PC-9 (cell line): ENCODE measurements around the gene STYXL1. TPM values are rescaled to one million over a fixed set of nuclear protein-coding genes. Genes with fewer than 3 reads are reported as not detected.

Experiments
- BruUV-seq: library from RNA; stranded (reverse); fragments of 400-500 nt; replicated peaks from 2 replicates; lab custom pipeline; 2021; lab: Mats Ljungman, UMichigan
- CTCF ChIA-PET: fragments of 300-600 bp; sonication (Branson Sonifier 250); formaldehyde crosslinking; loops from one replicate; lab custom pipeline; 2022; ENCODE audit warnings: antibody characterized with exemption; lab: Charles Lee
- POLR2A ChIA-PET: fragments of 300-600 bp; sonication (Branson Sonifier 250); formaldehyde crosslinking; loops from one replicate; lab custom pipeline; 2022; ENCODE audit warnings: antibody characterized with exemption; ENCODE audit not compliant: unreplicated experiment; lab: Charles Lee
- DNase-seq, 2 experiments: peaks; one replicate each; pipeline versions ENCODE4 v3.0.0 to v3.0.0-alpha.2; 2015 to 2022; ENCODE audit warnings: mixed read lengths in 1 of 2
- H2AFZ ChIP-seq: fragments of 200-600 bp; sonication (generic); 2 replicates; pipeline ENCODE4 v1.8.1; 2017; ENCODE audit warnings: antibody characterized with exemption
- H3F3A ChIP-seq: fragments of 200-600 bp; sonication (generic); 2 replicates; pipeline ENCODE4 v1.8.1; 2017; ENCODE audit warnings: antibody characterized with exemption, mild to moderate bottlenecking, low read depth; ENCODE audit not compliant: insufficient read depth
- H3K27ac ChIP-seq: fragments of 200-600 bp; sonication (generic); 2 replicates; pipeline ENCODE4 v1.6.1; 2016; ENCODE audit warnings: mixed run types
- H3K27me3 ChIP-seq: fragments of 200-600 bp; sonication (generic); 2 replicates; pipeline ENCODE4 v1.6.1; 2016; ENCODE audit warnings: low read depth, mixed run types; ENCODE audit not compliant: insufficient read depth
- H3K36me3 ChIP-seq: fragments of 200-600 bp; sonication (generic); 2 replicates; pipeline ENCODE4 v1.6.1; 2016; ENCODE audit warnings: low read depth, mixed run types
- H3K4me1 ChIP-seq: fragments of 200-600 bp; sonication (generic); replicated peaks from 2 replicates; pipeline ENCODE4 v1.6.1; 2016; ENCODE audit warnings: mixed run types; ENCODE audit not compliant: insufficient read depth
- H3K4me2 ChIP-seq: fragments of 200-600 bp; sonication (generic); 2 replicates; pipeline ENCODE4 v1.6.1; 2017; ENCODE audit warnings: mixed run types
- H3K4me3 ChIP-seq: fragments of 200-600 bp; sonication (generic); 2 replicates; pipeline ENCODE4 v1.6.1; 2016; ENCODE audit warnings: mixed run types
- H3K79me2 ChIP-seq: fragments of 200-600 bp; sonication (generic); 2 replicates; pipeline ENCODE4 v1.6.1; 2017; ENCODE audit warnings: low read depth, mixed run types
- H3K9me2 ChIP-seq: fragments of 200-600 bp; sonication (generic); 2 replicates; pipeline ENCODE4 v1.8.1; 2017; ENCODE audit warnings: mild to moderate bottlenecking; ENCODE audit not compliant: insufficient read depth
- H3K9me3 ChIP-seq: fragments of 200-600 bp; sonication (generic); 2 replicates; pipeline ENCODE4 v1.8.1; 2016; ENCODE audit warnings: low read depth; ENCODE audit not compliant: insufficient read depth
- H4K20me1 ChIP-seq: fragments of 200-600 bp; sonication (generic); 2 replicates; pipeline ENCODE4 v1.8.1; 2017; ENCODE audit not compliant: insufficient read depth
- EZH2 ChIP-seq: fragments of 200-600 bp; sonication (generic); IDR thresholded peaks from 2 replicates; pipeline ENCODE4 v1.8.0; 2017; ENCODE audit warnings: antibody characterized with exemption, low read depth
- intact Hi-C: fragments of 100-400 bp; cut with micrococcal nuclease; formaldehyde crosslinking; loops from one replicate; pipeline ENCODE4 v1.10.0; 2022; ENCODE audit not compliant: unreplicated experiment
- total RNA-seq: library from RNA; stranded (reverse); gene quantifications from 2 replicates; pipeline ENCODE4 v1.2.3, GENCODE V29; 2021
- TF ChIP-seq, protein P1 (sequence below): fragments of 200-600 bp; sonication (generic); conservative IDR thresholded peaks from 2 replicates; pipeline ENCODE4 v1.6.1; 2017; ENCODE audit warnings: mixed run types, antibody characterized with exemption, mild to moderate bottlenecking, moderate library complexity

The STYXL1 gene
- total RNA-seq, 1 experiment from 2014 or later: 77.7 TPM

DNA sequence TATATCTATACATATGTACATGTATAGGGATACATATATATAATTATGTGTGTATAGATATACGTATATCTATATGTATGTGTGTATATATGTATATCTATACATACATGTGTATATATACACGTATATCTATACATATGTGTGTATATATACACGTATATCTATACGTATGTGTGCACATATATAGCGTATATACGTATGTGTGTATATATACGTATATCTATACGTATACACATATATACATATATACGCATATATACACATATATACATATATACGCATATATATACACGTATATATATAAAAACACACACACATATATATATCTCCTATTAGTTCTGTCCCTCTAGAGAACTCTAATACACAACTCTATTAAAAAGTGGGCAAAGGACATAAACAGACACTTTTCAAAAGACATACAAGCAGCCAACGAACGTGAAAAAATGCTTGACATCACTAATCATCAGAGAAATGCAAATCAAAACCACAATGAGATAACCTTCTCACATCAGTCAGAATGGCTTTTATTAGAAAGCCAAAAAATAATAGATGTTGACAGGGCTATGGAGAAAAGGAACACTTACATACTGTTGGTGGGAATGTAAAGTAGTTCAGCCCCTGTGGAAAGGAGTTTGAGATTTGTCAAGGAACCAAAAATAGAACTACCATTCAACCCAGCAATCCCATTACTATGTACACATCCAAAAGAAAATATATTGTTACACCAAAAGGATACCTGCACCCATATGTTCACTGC, 31.4 kb downstream of the STYXL1 start:
- H4K20me1 ChIP-seq: no peaks in the 10 kb centered on the region
- CTCF ChIA-PET: no interaction called here
- POLR2A ChIA-PET: no interaction called here

DNA sequence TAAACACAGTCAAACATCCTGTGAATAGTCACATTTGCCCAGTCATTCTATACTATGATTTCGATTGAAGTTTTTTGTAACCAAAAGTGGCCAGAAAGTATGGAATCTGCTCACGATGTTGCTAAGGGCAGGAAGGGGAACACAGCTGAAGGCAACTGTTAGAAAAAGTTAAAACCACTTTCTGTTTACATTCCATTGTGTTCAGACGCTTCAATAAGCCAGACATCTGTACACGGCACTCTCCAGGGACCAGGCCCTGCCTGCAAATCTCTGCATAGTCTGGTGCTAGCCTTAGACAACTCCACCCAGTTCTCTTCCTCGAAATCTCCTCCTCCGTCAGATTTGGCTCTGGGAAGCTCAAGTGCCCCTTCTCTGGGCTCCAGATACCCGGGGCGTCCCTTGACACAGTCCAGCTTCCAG, 36.3 kb downstream of the STYXL1 start:
- no peak overlapping the region for H3K4me2 ChIP-seq
- POLR2A ChIA-PET: no interaction called here
- H3K27ac ChIP-seq: no peak overlapping the region
- H3K4me3 ChIP-seq: no peak overlapping the region
- H3K4me1 ChIP-seq: no peaks in the 10 kb centered on the region
- no peaks in the 10 kb centered on the region for H3K9me2 ChIP-seq
- BruUV-seq: no TSS peak
- no peak for DNase-seq
- CTCF ChIA-PET: interaction anchor here (0.6 kb wide), 1 partner anchor 21 kb away, joined by 6 read pairs; no protein-coding TSS in a partner anchor
- no peaks in the 10 kb centered on the region for H3K9me3 ChIP-seq
- TF ChIP-seq, protein P1, sequence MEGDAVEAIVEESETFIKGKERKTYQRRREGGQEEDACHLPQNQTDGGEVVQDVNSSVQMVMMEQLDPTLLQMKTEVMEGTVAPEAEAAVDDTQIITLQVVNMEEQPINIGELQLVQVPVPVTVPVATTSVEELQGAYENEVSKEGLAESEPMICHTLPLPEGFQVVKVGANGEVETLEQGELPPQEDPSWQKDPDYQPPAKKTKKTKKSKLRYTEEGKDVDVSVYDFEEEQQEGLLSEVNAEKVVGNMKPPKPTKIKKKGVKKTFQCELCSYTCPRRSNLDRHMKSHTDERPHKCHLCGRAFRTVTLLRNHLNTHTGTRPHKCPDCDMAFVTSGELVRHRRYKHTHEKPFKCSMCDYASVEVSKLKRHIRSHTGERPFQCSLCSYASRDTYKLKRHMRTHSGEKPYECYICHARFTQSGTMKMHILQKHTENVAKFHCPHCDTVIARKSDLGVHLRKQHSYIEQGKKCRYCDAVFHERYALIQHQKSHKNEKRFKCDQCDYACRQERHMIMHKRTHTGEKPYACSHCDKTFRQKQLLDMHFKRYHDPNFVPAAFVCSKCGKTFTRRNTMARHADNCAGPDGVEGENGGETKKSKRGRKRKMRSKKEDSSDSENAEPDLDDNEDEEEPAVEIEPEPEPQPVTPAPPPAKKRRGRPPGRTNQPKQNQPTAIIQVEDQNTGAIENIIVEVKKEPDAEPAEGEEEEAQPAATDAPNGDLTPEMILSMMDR: no peak
- TF ChIP-seq EZH2: no peak
- intact Hi-C loops: no loop called here
- no peak overlapping the region for H2AFZ ChIP-seq
- no peaks in the 10 kb centered on the region for H3K27me3 ChIP-seq
- H3K36me3 ChIP-seq: 0 out of 2 replicates have a peak, but pooled peaks cover 2% of the 10 kb centered on the region
- H3K79me2 ChIP-seq: no peaks in the 10 kb centered on the region
- no peaks in the 10 kb centered on the region for H4K20me1 ChIP-seq
- no peaks in the 10 kb centered on the region for H3F3A ChIP-seq

More for the DNA sequence above, 31.4 kb downstream of the STYXL1 start:
- Histone ChIP-seq H2AFZ (no peak overlapping the region), H3F3A (peaks cover 4% of the 10 kb centered on the region; the same call in 1 of the 2 replicates), H3K79me2 (no peaks in the 10 kb centered on the region), H3K4me2 (no peak overlapping the region), H3K27me3 (no peaks in the 10 kb centered on the region), H3K36me3 (0 out of 2 replicates have a peak, but pooled peaks cover 3% of the 10 kb centered on the region), H3K4me1 (no peaks in the 10 kb centered on the region), H3K4me3 (no peak overlapping the region), H3K9me2 (no peaks in the 10 kb centered on the region), H3K9me3 (no peaks in the 10 kb centered on the region), H3K27ac (no peak overlapping the region)
- no peak for DNase-seq
- no TSS peak for BruUV-seq
- intact Hi-C loops: no loop called here
- TF ChIP-seq, protein P1: no peak
- no peak for TF ChIP-seq EZH2

DNA sequence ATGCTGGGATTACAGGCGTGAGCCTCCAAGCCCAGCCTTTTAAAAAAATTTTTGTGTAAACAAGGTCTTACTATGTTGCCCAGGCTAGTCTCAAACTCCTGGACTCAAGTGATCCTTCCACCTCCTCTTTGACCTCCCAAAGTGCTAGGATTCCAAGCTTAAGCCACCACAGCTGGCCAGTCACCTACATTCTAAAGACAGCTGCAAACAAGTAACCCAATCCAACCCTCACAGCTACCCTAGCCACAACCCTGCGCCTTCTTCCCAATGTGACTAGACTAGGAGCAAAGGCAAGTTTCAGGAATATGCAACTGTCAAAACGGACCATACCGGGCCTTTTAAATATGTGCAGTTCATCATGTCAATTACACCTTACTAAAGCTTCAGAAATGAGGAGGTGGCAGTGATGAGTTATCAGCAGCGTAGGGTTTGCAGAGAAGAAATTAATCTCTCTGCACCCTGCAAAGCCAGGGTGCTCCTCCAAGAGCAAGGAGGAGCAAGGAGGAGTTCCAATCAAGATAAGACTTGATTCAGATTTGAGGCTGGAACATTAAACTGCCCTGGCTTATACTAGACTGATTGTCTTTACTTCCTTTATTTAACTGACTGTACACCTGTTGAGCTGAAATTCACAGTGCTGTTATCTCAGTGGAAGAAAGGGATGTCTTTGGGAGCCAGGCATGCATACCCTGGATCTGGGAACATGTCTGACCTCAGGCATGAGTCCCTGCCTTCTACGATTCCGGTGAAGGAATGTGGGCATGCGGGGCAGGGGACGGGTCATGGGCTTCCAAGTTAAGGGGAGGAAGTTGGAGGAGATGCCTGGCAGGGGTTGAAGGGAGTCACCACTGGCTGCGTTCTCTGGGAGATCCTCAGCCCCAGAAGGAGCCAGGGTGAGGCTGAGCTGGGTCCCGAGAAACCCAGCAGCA, 37.9 kb downstream of the STYXL1 start:
- POLR2A ChIA-PET: interaction anchor here (0.5 kb wide), 1 partner anchor 35 kb away, joined by 21 read pairs; no protein-coding TSS in a partner anchor
- H3K4me2 ChIP-seq: no peak overlapping the region
- H4K20me1 ChIP-seq: no peaks in the 10 kb centered on the region
- CTCF ChIA-PET: interaction anchor here (0.6 kb wide), 1 partner anchor 131 kb away, joined by 6 read pairs; no protein-coding TSS in a partner anchor
- BruUV-seq: no TSS peak
- no peaks in the 10 kb centered on the region for H3K9me2 ChIP-seq
- H3K27ac ChIP-seq: no peak overlapping the region
- no peaks in the 10 kb centered on the region for H3K4me1 ChIP-seq
- intact Hi-C loops: no loop called here
- no peaks in the 10 kb centered on the region for H3K36me3 ChIP-seq
- no peaks in the 10 kb centered on the region for H3K9me3 ChIP-seq
- no peaks in the 10 kb centered on the region for H3K79me2 ChIP-seq
- TF ChIP-seq, protein P1: no peak
- no peak for TF ChIP-seq EZH2
- no peak overlapping the region for H3K4me3 ChIP-seq
- H2AFZ ChIP-seq: no peak overlapping the region
- no peak for DNase-seq
- no peaks in the 10 kb centered on the region for H3F3A ChIP-seq
- no peaks in the 10 kb centered on the region for H3K27me3 ChIP-seq
